GM18511 (cell line): ENCODE data around the gene PSME4.
"Not testable (repeated sequence)": the region's sequence is repeated elsewhere in the genome, so short reads cannot be mapped to it uniquely, and the experiment has no call there.

Experiments used
- ATAC-seq: cut with Tn5 transposase; IDR thresholded peaks from one replicate; pipeline ENCODE4 v1.9.1; 2021; ENCODE audit warnings: mild to moderate bottlenecking, moderate library complexity; ENCODE audit not compliant: unreplicated experiment

PSME4 gene

GRCh38 chr2:53851052-53851757 is 119.6 kb downstream of the PSME4 start:
- not testable (repeated sequence) for ATAC-seq

DNA sequence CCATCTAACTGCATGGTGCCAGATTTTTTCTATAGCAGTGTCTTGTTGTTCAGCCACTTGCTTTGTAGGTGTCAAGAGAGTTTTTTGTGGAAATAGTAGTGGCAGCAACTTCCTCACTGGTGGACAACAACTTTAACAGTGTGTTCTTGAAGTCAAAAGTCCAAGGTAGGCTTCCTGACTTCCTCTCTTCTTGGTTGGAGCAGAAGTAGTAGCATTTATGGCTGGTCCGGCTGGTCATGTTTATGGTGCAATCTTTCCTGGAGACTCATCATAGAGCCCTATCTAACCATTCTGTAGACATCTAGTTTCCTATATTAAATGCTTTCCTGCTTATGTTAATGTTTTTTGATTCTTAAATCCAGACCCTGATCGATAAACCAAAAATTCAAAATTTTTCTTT is 122.7 kb downstream of the PSME4 start:
- ATAC-seq: no peak

- ATAC-seq: no peak
These were observed 127.2 kb downstream of the PSME4 start for GRCh38 chr2:53843595-53843994.

- no peak for ATAC-seq
These were observed 127.9 kb downstream of the PSME4 start for GRCh38 chr2:53842891-53843290.

- not testable (repeated sequence) for ATAC-seq
These were observed 129.1 kb downstream of the PSME4 start for GRCh38 chr2:53841651-53842050.

DNA sequence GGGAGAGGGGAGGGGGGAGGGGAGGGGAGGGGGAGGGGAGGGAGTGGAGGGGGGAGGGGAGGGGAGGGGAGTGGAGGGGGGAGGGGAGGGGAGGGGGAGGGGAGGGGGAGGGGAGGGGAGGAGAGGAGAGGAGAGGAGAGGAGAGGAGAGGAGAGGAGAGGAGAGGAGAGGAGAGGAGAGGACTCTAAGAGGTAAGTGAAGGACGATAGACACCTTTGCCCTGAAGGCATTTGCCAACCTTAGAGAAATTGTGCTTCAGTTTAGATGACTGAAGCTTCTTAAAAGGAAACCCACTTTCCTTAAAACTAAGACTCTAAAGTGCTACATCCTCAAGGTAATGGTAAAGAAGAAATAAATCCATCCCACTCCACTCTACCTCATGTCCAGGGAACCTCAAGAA is 130.2 kb downstream of the PSME4 start:
- no peak for ATAC-seq

DNA sequence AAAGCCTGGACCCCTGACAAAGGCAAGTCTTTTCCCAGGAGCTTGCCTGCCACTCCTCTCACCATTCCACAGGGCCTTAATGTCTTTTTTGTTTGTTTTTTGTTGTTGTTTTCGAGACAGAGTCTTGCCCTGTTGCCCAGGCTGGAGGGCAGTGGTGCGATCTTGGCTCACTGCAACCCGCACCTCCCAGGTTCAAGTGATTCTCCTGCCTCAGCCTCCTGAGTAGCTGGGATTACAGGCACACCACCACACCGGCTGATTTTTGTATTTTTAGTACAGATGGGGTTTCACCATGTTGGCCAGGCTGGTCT is 140.9 kb downstream of the PSME4 start:
- ATAC-seq: not testable (repeated sequence)

GRCh38 chr2:53829273-53829979 is 141.4 kb downstream of the PSME4 start:
- no peak for ATAC-seq

DNA sequence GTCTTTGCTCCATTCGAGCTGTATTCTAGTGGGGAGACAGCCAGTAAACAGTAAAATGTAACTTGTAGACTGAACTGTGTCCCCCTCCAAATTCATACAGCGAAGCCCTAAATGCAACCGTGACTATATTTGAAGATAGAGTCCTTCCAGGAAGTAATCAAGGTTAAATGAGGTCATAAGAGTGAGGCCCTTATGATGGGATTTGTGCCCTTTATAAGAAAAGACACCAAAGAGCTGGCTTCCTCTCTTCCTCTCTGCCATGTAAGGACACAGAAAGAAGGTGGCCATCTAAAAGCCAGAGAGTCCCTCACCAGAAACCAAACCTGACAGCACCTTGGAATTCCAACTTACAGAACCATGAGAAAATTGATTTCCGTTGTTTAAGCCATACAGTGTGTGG is 142.5 kb downstream of the PSME4 start:
- no peak for ATAC-seq

GRCh38 chr2:53827398-53828175 is 143.2 kb downstream of the PSME4 start:
- no peak for ATAC-seq

- no peak for ATAC-seq
These were observed 144.0 kb downstream of the PSME4 start for GRCh38 chr2:53826587-53827397.

DNA sequence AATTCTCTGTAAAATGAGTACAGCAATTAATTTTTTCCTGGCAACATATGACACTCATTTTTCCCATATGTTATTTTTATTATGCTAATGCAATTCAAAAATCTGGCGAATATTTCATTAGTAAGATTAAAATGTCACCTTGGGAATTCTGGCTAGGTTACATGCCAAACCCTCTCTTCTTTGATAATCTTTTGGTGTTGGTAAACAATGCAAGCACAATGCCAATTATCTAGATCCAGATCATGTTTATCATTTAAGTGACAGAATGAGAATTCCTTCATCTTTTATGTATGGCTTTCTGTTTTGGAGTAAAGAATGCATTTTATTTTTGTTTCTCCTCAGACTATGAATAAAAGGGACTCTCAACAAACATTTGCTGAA is 144.8 kb downstream of the PSME4 start:
- ATAC-seq: no peak

DNA sequence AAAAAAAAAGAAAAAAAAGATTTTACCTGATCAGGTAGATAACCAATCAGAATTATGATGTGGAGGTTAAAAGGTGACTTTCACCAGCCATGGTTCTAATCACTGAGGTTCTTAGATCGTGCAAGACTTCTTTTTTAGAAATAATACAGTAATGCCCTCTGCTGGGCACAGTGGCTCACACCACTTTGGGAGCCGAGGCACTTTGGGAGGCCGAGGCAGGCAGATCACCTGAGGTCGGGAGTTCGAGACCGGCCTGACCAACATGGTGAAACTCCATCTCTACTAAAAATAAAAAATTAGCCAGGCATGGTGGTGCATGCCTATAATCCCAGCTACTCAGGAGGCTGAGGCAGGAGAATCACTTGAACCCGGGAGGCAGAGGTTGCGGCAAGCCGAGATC is 147.2 kb downstream of the PSME4 start:
- not testable (repeated sequence) for ATAC-seq

- ATAC-seq: no peak
These were observed 149.0 kb downstream of the PSME4 start for GRCh38 chr2:53821810-53822209.

- ATAC-seq: no peak
These were observed 150.1 kb downstream of the PSME4 start for GRCh38 chr2:53820711-53821110.

DNA sequence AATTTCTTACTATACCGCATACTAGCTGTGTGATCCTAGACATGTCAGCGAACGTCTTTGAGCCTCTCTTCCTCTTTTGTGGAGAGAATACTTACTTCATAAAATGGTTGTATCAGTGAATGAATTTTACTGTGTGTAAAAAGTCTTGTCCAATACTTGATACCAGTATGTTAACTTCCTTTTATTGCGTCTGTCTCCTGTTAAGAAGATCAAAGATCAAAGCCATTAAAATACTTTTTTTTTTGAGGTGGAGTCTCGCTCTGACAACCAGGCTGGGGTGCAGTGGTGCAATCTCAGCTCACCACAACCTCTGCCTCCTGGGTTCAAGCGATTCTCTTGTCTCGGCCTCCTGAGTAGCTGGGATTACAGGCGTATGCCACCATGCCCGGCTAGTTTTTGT is 150.7 kb downstream of the PSME4 start:
- no peak for ATAC-seq

GRCh38 chr2:53819634-53820033 is 151.2 kb downstream of the PSME4 start:
- ATAC-seq: no peak

- no peak for ATAC-seq
These were observed 151.8 kb downstream of the PSME4 start for GRCh38 chr2:53818854-53819435.
